Liver (tissue), 9 donors: ENCODE measurements around the gene SEC62. TPM values are rescaled to one million over a fixed set of nuclear protein-coding genes. Genes with fewer than 3 reads are reported as not detected.

Experiments
- DNase-seq: peaks from one replicate; pipeline ENCODE4 v3.0.0-alpha.2; 2017; ENCODE audit warnings: low spot score
- H3K27ac ChIP-seq, 2 donors: one replicate each; pipeline ENCODE4 v1.7.0; 2013; ENCODE audit warnings: inconsistent platforms in 2 of 2, low read length in 2 of 2, control low read depth in 1 of 2, low read depth in 1 of 2, mild to moderate bottlenecking in 1 of 2
- H3K27me3 ChIP-seq, 4 donors: one replicate each; pipeline versions ENCODE4 v1.6.1 to v1.7.0; 2013; ENCODE audit warnings: low read length in 3 of 4, inconsistent platforms in 1 of 4, mild to moderate bottlenecking in 1 of 4, moderate library complexity in 1 of 4; ENCODE audit not compliant: control insufficient read depth in 4 of 4, insufficient read depth in 4 of 4
- H3K36me3 ChIP-seq, 4 donors: one replicate each; pipeline versions ENCODE4 v1.6.1 to v1.7.0; 2013; ENCODE audit warnings: low read length in 3 of 4, mild to moderate bottlenecking in 3 of 4, low read depth in 1 of 4, moderate library complexity in 1 of 4; ENCODE audit not compliant: control insufficient read depth in 4 of 4, insufficient read depth in 3 of 4
- H3K4me1 ChIP-seq, 4 donors: one replicate each; pipeline versions ENCODE4 v1.6.1 to v1.7.0; 2013; ENCODE audit warnings: low read length in 3 of 4, mild to moderate bottlenecking in 3 of 4, moderate library complexity in 1 of 4; ENCODE audit not compliant: control insufficient read depth in 4 of 4, insufficient read depth in 4 of 4
- H3K4me3 ChIP-seq, 3 donors: one replicate each; pipeline versions ENCODE4 v1.6.1 to v1.7.0; 2013; ENCODE audit warnings: low read length in 3 of 3, control low read depth in 1 of 3, low read depth in 1 of 3, mild to moderate bottlenecking in 1 of 3
- H3K9ac ChIP-seq, 2 donors: one replicate each; pipeline ENCODE4 v1.7.0; 2013; ENCODE audit warnings: low read length in 2 of 2, mild to moderate bottlenecking in 2 of 2, moderate library complexity in 2 of 2, control low read depth in 1 of 2, low read depth in 1 of 2
- H3K9me3 ChIP-seq, 4 donors: one replicate each; pipeline versions ENCODE4 v1.6.1 to v1.7.0; 2013; ENCODE audit warnings: low read length in 3 of 4; ENCODE audit not compliant: control insufficient read depth in 4 of 4
- EGR1 ChIP-seq, 2 donors: IDR thresholded peaks; 2 replicates each; pipeline ENCODE4 v1.6.1; 2016 to 2018; ENCODE audit warnings: antibody characterized with exemption in 2 of 2, low read depth in 2 of 2
- FOXA1 ChIP-seq: IDR thresholded peaks from 2 replicates; pipeline ENCODE4 v1.6.1; 2016; ENCODE audit warnings: antibody characterized with exemption
- FOXA2 ChIP-seq: IDR thresholded peaks from 2 replicates; pipeline ENCODE4 v1.6.1; 2016; ENCODE audit warnings: antibody characterized with exemption
- HNF4A ChIP-seq, 2 donors: conservative IDR thresholded peaks; 2 replicates each; pipeline ENCODE4 v1.6.1; 2016; ENCODE audit warnings: antibody characterized with exemption in 2 of 2, mild to moderate bottlenecking in 2 of 2
- HNF4G ChIP-seq: IDR thresholded peaks from 2 replicates; pipeline ENCODE4 v1.6.1; 2016; ENCODE audit warnings: antibody characterized with exemption
- NR2F2 ChIP-seq: IDR thresholded peaks from 2 replicates; pipeline ENCODE4 v1.6.1; 2016; ENCODE audit warnings: antibody characterized with exemption
- RXRA ChIP-seq, 2 donors: IDR thresholded peaks; 2 replicates each; pipeline ENCODE4 v1.6.1; 2017 to 2018; ENCODE audit warnings: antibody characterized with exemption in 2 of 2, mild to moderate bottlenecking in 1 of 2
- SP1 ChIP-seq: IDR thresholded peaks from 2 replicates; pipeline ENCODE4 v1.6.1; 2018; ENCODE audit warnings: antibody characterized with exemption, mild to moderate bottlenecking
- TAF1 ChIP-seq: conservative IDR thresholded peaks from 2 replicates; pipeline ENCODE4 v1.6.1; 2016; ENCODE audit warnings: antibody characterized with exemption, mild to moderate bottlenecking
- WGBS: extraction: QIAGEN DNeasy Blood & Tissue Kit; methylation state at CpG from one replicate; pipeline ENCODE4 v1.1.7; 2013; 5-methylcytosine and 5-hydroxymethylcytosine counted together
- polyA plus RNA-seq, 2 donors: library from polyadenylated mRNA; stranded (reverse) in 1 of 2; unstranded in 1 of 2; fragments of 200-250 nt in 1 of 2; fragments of >200 nt in 1 of 2; fragmentation: Nextera tagmentation in 1 of 2; extraction: Ambion mirVana in 1 of 2; gene quantifications; one replicate each; pipeline versions ENCODE4 v1.2.1 to v1.2.3, GENCODE V29; 2013 to 2015
- total RNA-seq, 2 donors: library from RNA; depleted of rRNA; stranded (reverse); fragments of >200 nt; gene quantifications; one replicate each; pipeline ENCODE4 v1.2.3, GENCODE V29; 2014
- TF ChIP-seq, protein P1 (sequence below): IDR thresholded peaks from 2 replicates; pipeline ENCODE4 v1.6.1; 2016; ENCODE audit warnings: antibody characterized with exemption
- TF ChIP-seq, protein P2 (sequence below): IDR thresholded peaks from 2 replicates; pipeline ENCODE4 v1.6.1; 2016; ENCODE audit warnings: antibody characterized with exemption
- TF ChIP-seq, protein P3 (sequence below): fragments of 150-350 bp; IDR thresholded peaks from 2 replicates; pipeline ENCODE4 v1.5.1; 2017; ENCODE audit warnings: improper control_type of control experiment, low read depth, low read length; ENCODE audit not compliant: missing input control
- TF ChIP-seq, protein P4 (sequence below): IDR thresholded peaks from 2 replicates; pipeline ENCODE4 v1.6.1; 2016; ENCODE audit warnings: antibody characterized with exemption, mild to moderate bottlenecking
- donor health status: healthy.
- donor health status: healthy.
- donor health status: healthy.
- donor health status: healthy.
- donor health status: healthy.

The SEC62 gene
- total and polyA plus RNA-seq, 4 donors = 40.1 to 200 (median 63.3) TPM

DNA sequence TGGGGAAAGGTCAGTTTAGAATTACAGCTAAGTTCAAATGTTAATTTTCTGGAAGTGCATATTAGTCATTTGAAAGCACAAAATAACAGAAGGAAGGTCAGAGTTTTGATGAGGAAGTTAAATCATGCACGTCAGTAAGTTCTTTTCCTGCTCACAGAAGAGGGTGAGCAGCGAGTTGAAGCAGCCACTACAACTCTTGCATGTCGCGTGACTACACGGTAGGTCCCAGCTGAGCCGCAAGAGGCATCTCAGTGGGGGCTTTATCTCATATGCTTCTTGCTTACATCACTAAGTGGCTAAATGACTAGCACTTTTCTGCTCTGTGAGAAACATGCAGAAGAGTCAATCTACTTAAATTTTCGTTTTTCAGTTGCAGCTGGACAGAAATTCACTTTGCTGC lies 21.3 kb upstream of the SEC62 start:
- no peak for DNase-seq
- H3K4me3 ChIP-seq = no peak overlapping the region
- H3K36me3 ChIP-seq = no peaks in the 10 kb centered on the region
- H3K9ac ChIP-seq = no peak overlapping the region
- no peaks in the 10 kb centered on the region for H3K4me1 ChIP-seq
- no peaks in the 10 kb centered on the region for H3K9me3 ChIP-seq
- TF ChIP-seq, protein P1, sequence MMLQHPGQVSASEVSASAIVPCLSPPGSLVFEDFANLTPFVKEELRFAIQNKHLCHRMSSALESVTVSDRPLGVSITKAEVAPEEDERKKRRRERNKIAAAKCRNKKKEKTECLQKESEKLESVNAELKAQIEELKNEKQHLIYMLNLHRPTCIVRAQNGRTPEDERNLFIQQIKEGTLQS = no peak
- no peak for TF ChIP-seq HNF4A (conservative IDR thresholded peaks at IDR 0.05)
- TF ChIP-seq, protein P2, sequence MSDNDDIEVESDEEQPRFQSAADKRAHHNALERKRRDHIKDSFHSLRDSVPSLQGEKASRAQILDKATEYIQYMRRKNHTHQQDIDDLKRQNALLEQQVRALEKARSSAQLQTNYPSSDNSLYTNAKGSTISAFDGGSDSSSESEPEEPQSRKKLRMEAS = no peak
- TF ChIP-seq, protein P3, sequence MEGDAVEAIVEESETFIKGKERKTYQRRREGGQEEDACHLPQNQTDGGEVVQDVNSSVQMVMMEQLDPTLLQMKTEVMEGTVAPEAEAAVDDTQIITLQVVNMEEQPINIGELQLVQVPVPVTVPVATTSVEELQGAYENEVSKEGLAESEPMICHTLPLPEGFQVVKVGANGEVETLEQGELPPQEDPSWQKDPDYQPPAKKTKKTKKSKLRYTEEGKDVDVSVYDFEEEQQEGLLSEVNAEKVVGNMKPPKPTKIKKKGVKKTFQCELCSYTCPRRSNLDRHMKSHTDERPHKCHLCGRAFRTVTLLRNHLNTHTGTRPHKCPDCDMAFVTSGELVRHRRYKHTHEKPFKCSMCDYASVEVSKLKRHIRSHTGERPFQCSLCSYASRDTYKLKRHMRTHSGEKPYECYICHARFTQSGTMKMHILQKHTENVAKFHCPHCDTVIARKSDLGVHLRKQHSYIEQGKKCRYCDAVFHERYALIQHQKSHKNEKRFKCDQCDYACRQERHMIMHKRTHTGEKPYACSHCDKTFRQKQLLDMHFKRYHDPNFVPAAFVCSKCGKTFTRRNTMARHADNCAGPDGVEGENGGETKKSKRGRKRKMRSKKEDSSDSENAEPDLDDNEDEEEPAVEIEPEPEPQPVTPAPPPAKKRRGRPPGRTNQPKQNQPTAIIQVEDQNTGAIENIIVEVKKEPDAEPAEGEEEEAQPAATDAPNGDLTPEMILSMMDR = no peak
- TF ChIP-seq, protein P4, sequence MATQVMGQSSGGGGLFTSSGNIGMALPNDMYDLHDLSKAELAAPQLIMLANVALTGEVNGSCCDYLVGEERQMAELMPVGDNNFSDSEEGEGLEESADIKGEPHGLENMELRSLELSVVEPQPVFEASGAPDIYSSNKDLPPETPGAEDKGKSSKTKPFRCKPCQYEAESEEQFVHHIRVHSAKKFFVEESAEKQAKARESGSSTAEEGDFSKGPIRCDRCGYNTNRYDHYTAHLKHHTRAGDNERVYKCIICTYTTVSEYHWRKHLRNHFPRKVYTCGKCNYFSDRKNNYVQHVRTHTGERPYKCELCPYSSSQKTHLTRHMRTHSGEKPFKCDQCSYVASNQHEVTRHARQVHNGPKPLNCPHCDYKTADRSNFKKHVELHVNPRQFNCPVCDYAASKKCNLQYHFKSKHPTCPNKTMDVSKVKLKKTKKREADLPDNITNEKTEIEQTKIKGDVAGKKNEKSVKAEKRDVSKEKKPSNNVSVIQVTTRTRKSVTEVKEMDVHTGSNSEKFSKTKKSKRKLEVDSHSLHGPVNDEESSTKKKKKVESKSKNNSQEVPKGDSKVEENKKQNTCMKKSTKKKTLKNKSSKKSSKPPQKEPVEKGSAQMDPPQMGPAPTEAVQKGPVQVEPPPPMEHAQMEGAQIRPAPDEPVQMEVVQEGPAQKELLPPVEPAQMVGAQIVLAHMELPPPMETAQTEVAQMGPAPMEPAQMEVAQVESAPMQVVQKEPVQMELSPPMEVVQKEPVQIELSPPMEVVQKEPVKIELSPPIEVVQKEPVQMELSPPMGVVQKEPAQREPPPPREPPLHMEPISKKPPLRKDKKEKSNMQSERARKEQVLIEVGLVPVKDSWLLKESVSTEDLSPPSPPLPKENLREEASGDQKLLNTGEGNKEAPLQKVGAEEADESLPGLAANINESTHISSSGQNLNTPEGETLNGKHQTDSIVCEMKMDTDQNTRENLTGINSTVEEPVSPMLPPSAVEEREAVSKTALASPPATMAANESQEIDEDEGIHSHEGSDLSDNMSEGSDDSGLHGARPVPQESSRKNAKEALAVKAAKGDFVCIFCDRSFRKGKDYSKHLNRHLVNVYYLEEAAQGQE = no peak
- H3K27ac ChIP-seq = no peak overlapping the region
- no peaks in the 10 kb centered on the region for H3K27me3 ChIP-seq
- 68% methylated on average over 7 of the region's 7 CpGs for WGBS

- no peak for TF ChIP-seq RXRA (IDR thresholded peaks at IDR 0.05)
- TF ChIP-seq, protein P4 = no peak
- no peak for TF ChIP-seq NR2F2
- TF ChIP-seq FOXA1 = no peak
- no peak for TF ChIP-seq SP1
- no peak for TF ChIP-seq EGR1 (IDR thresholded peaks at IDR 0.05; ENCODE audit: low read depth in 2 of 2)
- no peak for TF ChIP-seq FOXA2
- no peak for TF ChIP-seq HNF4G
- TF ChIP-seq, protein P1 = no peak
- no peak for TF ChIP-seq TAF1
- Histone ChIP-seq H3K27ac (no peak overlapping the region), H3K4me1 (no peaks in the 10 kb centered on the region)
These were observed 20.3 kb upstream of the SEC62 start for GRCh38 chr3:169946336-169946735.

More at GRCh38 chr3:169946336-169946735, 20.3 kb upstream of the SEC62 start:
- Histone ChIP-seq H3K9ac (no peak overlapping the region), H3K27me3 (no peaks in the 10 kb centered on the region), H3K9me3 (no peaks in the 10 kb centered on the region), H3K36me3 (no peaks in the 10 kb centered on the region), H3K4me3 (no peak overlapping the region)
- no peak for DNase-seq
- WGBS = 98% methylated on average over 3 of the region's 3 CpGs
